Skeletal muscle cell (primary cell): Measurements from ENCODE around the gene FNDC1.
"Not testable (repeated sequence)": the region's sequence is repeated elsewhere in the genome, so short reads cannot be mapped to it uniquely, and the experiment has no call there.

Source experiments
- DNase-seq: peaks from one replicate; pipeline ENCODE4 v3.0.0-alpha.2; 2010; ENCODE audit warnings: low read depth
- H3K4me3 ChIP-seq: 2 replicates; pipeline ENCODE4 v1.5.1; 2011; ENCODE audit warnings: low read depth, mild to moderate bottlenecking, control low read depth, low read length, moderate library complexity

The FNDC1 gene

DNA sequence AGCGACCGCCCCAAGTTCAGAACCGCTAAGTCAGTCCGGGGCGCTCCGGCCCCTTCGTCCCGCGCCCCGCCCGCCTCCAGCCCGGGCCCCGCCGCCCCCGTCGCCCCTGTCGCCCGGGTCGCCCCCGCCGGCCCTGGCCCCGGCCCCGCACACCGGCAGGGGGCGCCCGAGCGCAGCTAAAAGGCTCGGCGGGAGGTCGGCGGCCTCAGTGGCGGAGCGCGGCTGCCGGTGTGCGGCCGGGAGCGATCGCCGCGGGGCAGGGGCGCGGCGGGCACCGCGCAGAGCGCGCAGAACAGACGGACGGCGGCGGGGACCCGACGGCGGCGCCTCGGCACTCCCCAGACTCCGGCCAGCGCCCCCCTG lies at the start of gene FNDC1:
FNDC1 (plus strand) TSS at position 208 of the 363 bp plus-strand sequence. CDS start 197 bp downstream, outside the sequence.
- H3K4me3 ChIP-seq = peak within 1 kb of the TSS; percentile 41
- no peak for DNase-seq

- DNase-seq = no peak
- no peak overlapping the region for H3K4me3 ChIP-seq
Observed at GRCh38 chr6:159119791-159120190, 49.4 kb upstream of the FNDC1 start.

GRCh38 chr6:159121486-159121885 lies 47.7 kb upstream of the FNDC1 start:
- no peak for DNase-seq
- no peak overlapping the region for H3K4me3 ChIP-seq

DNA sequence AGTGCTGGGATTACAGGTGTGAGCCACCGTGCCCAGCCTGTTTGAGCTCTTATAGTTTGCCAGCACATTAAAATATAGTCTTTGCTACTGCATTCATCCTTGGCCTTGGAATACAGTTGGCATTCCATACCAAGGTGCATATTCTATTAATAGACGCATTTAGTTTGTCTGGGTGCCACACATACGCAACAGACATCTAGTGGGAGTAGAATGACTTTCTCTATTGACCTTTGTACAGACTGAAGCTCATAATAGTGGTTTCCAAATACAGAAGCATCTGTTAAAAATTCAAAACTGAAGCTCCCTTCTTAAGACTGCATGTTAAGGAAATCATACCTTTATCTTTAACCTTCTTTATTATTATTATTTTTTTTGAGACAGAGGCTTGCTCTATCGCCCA lies 46.7 kb upstream of the FNDC1 start:
- DNase-seq = no peak
- no peak overlapping the region for H3K4me3 ChIP-seq

GRCh38 chr6:159123831-159124230 lies 45.4 kb upstream of the FNDC1 start:
- not testable (repeated sequence) for DNase-seq, H3K4me3 ChIP-seq

GRCh38 chr6:159125014-159125609 lies 44.1 kb upstream of the FNDC1 start:
- DNase-seq = no peak
- no peak overlapping the region for H3K4me3 ChIP-seq

DNA sequence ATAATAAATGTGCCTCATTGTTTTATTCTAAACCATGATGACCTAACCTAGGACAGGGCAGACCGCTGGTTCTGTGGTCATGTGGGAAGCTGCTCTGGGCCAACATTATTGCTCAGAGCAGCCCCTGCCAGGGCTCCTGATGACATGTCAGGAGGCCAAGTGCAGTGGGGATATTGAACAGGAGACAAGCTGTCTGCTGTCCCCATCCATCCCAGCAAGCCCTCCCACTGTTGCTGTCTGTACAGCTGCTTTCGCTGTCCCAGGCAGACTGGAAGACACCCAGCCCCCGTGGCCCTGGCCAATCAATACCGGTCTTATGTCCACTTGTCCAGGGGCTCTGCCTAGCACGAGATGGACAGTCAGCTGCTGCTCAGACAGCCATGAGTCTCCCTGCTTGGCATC lies 43.2 kb upstream of the FNDC1 start:
- no peak for DNase-seq

GRCh38 chr6:159126590-159126989 lies 42.6 kb upstream of the FNDC1 start:
- no peak overlapping the region for H3K4me3 ChIP-seq
- DNase-seq = no peak

More for the DNA sequence above, 43.2 kb upstream of the FNDC1 start:
- no peak overlapping the region for H3K4me3 ChIP-seq

DNA sequence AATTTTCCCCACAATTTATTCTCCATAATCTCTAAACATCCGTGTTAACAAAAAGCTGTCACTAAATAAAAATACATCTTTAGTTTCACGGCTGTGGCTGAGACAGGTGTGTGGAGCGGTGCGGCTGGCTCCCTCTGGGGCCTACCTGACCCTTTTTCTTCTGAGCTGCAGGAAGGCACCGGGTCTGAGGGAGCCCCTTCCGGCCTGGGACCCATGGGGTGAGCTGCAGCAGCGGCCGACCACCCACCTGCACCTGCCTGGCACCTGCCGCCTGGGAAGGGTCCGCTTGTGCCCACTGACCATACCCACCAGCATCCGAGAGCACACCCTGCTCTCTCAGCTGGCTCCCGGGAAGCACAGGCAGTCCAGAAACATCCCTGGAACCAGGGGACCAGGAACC lies 41.5 kb upstream of the FNDC1 start:
- no peak overlapping the region for H3K4me3 ChIP-seq
- DNase-seq = no peak

GRCh38 chr6:159128978-159129377 lies 40.2 kb upstream of the FNDC1 start:
- H3K4me3 ChIP-seq = no peak overlapping the region
- DNase-seq = no peak

DNA sequence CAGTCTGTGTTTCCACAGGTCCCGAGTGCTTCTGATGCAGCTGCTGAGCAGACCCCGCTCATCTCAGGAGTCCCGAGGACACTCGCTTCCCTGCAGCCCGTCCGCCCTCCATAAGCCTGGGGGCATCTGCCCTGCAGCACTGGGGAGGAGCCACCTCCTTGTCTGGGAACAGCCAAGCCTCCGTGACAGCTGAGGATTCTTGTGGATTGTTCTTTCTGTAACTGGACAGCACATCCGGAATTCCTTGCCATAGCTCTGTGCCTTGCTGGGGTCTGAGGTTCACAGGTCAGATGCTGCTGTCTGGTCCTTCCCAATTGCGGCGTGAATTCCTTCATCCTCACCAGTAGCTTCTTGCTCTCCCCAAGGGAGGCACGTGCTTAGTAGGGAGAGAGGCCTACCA lies 38.4 kb upstream of the FNDC1 start:
- DNase-seq = no peak
- H3K4me3 ChIP-seq = no peak overlapping the region

DNA sequence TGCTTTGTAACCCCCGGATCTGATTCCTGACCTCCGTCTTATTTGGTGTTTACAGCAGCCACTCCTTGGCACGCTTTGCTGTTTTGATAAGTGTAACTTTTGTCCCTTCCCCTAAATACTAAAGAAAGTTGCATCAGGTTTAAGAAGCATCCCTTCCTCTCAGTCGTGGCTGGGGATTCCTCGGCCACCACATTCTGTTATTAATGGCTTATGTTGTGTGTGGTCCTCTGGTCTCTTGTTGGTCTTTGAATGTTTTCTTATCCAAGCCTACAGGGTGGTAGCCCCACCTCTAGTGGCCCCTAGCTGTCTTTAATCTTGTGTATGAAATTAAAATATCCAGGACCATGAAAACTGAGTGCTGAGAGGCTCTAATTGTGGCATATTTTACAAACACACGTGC lies 37.5 kb upstream of the FNDC1 start:
- DNase-seq = no peak
- no peak overlapping the region for H3K4me3 ChIP-seq

GRCh38 chr6:159132664-159133063 lies 36.5 kb upstream of the FNDC1 start:
- no peak overlapping the region for H3K4me3 ChIP-seq
- DNase-seq = no peak

DNA sequence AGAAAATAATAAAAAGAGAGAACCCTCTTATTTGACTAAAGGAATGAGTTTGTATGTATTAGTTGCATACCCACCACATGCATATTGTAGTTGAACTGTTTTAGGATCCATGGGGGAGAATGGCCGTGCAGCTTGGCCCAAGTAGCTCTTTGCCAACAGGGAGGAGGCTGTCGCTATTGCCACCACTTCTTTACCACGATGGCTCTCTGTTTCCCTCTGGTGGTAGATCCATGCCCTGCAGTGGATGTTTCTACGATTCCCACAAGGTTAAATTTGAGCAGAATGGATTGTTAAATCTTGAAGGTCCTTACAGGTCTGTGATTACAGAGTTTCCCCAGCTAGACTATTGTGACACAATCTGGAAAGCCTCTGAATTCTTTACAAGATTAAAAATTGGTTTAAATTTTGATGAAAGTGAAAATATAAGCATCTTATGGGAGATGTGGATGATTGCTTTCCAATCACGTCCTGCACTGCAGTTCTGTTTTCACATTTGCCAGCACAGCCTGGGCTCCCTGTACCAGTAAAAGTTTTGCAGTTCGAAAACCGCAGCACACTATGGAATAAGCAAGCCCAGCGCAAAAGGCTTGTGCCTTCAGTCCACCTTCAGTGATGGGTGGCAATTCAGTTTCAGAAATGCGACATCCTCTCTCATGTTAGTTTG lies 34.4 kb upstream of the FNDC1 start:
- no peak for DNase-seq
- H3K4me3 ChIP-seq = no peak overlapping the region

DNA sequence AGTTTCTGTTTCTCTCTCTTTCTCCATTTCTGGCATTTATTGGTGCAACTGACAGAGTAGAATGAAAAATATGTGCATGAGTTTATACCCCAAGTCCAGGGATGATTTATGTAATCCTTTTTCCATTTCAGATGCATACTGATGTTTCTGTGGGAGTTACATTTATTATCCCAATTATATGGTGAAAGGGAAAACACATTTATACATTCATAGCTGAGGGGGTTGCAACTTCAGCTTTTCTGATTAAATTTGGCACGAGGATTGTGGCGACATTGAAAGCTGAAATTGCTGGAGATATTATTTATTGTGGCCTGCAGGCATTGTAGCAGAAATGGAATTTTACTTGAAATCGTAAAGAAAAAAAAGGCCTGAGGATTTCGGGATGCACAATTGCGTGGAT lies 31.5 kb upstream of the FNDC1 start:
- H3K4me3 ChIP-seq = no peak overlapping the region
- DNase-seq = no peak

GRCh38 chr6:159142531-159142930 lies 26.7 kb upstream of the FNDC1 start:
- no peak for DNase-seq
- no peak overlapping the region for H3K4me3 ChIP-seq

GRCh38 chr6:159148641-159149040 lies 20.6 kb upstream of the FNDC1 start:
- no peak for DNase-seq
- no peak overlapping the region for H3K4me3 ChIP-seq

DNA sequence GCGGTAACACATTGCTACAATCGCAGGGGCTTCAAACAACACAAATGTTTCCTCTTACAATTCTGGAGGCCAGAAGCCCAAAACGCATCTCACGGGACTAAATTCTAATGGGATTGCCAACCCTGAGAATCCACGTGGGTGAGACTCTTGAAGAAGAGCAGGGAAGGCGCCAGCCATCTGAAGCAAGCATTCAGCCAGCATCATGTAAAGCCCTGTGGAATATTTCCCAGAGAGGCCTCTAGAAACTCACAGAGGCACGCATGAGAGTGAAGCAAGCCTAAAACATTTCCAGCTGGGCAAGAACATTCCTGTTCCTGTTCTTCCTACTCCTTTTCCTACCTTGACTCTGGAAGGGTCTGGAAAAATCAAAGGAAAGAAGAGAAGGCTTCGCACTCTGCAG lies 19.6 kb upstream of the FNDC1 start:
- no peak overlapping the region for H3K4me3 ChIP-seq
- DNase-seq = no peak

DNA sequence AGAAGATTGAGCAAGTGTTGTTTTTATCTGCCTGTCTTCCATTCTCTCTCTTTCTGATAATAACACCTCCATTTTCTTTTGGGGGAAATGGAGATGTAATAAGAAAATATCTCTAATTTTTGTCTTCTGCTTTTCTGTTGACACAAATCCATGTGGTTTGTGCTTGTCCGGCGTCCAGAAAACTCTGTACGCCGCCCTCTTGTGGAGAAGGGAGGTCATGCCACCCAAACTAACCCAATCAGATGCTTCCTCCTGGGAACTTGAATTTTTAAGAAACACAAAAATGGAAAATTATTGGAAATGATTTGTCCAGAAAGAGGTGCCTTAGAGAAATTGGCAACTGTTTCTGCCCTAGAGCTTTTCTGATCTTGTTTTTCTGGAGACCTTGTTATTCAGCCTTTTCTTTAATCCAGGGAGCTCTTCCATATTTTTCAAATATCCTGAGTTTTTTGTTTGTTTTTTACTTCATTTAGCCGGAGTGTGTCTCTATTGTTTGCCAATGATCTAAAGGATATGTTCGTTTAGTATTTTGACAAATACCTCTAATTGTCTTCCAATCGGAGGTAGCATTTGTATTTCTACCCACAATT lies 17.8 kb upstream of the FNDC1 start:
- no peak for DNase-seq
- no peak overlapping the region for H3K4me3 ChIP-seq

DNA sequence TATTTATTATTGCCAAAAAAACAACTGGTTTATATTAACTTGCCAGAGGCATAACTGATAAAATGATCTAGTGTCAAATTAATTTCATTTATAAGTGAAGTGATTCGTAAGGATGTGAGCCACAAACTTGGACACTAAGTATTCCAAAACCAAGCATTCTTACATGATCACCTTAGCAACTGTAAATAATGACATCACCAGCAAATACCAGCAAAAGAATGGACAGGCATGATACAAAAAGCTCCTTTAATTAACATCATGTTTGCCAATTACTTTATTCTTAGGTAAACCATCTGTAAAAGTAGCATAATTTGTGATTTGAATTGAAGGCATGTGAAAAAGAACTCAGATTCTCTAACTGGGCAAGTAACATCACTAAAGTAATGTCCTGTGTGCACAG lies 17.2 kb upstream of the FNDC1 start:
- no peak for DNase-seq
- H3K4me3 ChIP-seq = no peak overlapping the region

GRCh38 chr6:159152782-159153181 lies 16.4 kb upstream of the FNDC1 start:
- no peak overlapping the region for H3K4me3 ChIP-seq
- no peak for DNase-seq
